A673 (cell line): Measurements from ENCODE around the gene CDH4. TPM values are rescaled to one million over a fixed set of nuclear protein-coding genes. Genes with fewer than 3 reads are reported as not detected.

ENCODE experiments used
- BruUV-seq: library from RNA; stranded (reverse); fragments of 400-500 nt; replicated peaks from 2 replicates; lab custom pipeline; 2021; lab: Mats Ljungman, UMichigan
- CTCF ChIA-PET: fragments of 300-600 bp; sonication (Branson Sonifier 250); formaldehyde crosslinking; loops from one replicate; lab custom pipeline; 2022; ENCODE audit warnings: antibody characterized with exemption; lab: Charles Lee
- POLR2A ChIA-PET: fragments of 300-600 bp; sonication (Branson Sonifier 250); formaldehyde crosslinking; loops from one replicate; lab custom pipeline; 2022; ENCODE audit warnings: antibody characterized with exemption; ENCODE audit not compliant: low non-redundant PET; lab: Charles Lee
- DNase-seq: peaks from one replicate; pipeline ENCODE4 v3.0.0-alpha.2; 2015; ENCODE audit warnings: low spot score
- H3K27ac ChIP-seq: fragments of 200-600 bp; sonication (generic); 2 replicates; pipeline ENCODE4 v1.5.1; 2016; ENCODE audit warnings: mixed run types, low read depth, mild to moderate bottlenecking, mixed read lengths, antibody characterized with exemption, low read length; ENCODE audit not compliant: poor library complexity, severe bottlenecking
- H3K27me3 ChIP-seq: fragments of 200-600 bp; sonication (generic); replicated peaks from 2 replicates; pipeline ENCODE4 v1.6.1; 2017; ENCODE audit warnings: mixed run types, low read depth, mild to moderate bottlenecking, mixed read lengths, antibody characterized with exemption, low read length; ENCODE audit not compliant: insufficient read depth, poor library complexity
- H3K36me3 ChIP-seq: fragments of 200-600 bp; sonication (generic); 2 replicates; pipeline ENCODE4 v1.6.1; 2016; ENCODE audit warnings: mixed run types, mild to moderate bottlenecking, mixed read lengths, antibody characterized with exemption, low read length; ENCODE audit not compliant: insufficient read depth, poor library complexity, severe bottlenecking
- H3K4me1 ChIP-seq: fragments of 200-600 bp; sonication (generic); 2 replicates; pipeline ENCODE4 v1.6.1; 2017; ENCODE audit warnings: mixed run types, mild to moderate bottlenecking, mixed read lengths, antibody characterized with exemption, low read length; ENCODE audit not compliant: insufficient read depth, poor library complexity, severe bottlenecking
- H3K4me3 ChIP-seq: fragments of 200-600 bp; sonication (generic); 2 replicates; pipeline ENCODE4 v1.5.1; 2016; ENCODE audit warnings: low read depth, mixed run types, mild to moderate bottlenecking, mixed read lengths, low read length; ENCODE audit not compliant: poor library complexity, severe bottlenecking
- H3K9me3 ChIP-seq: fragments of 200-600 bp; sonication (generic); 2 replicates; pipeline ENCODE4 v1.6.1; 2016; ENCODE audit warnings: mixed run types, low read depth, mild to moderate bottlenecking, mixed read lengths, antibody characterized with exemption, low read length; ENCODE audit not compliant: poor library complexity, severe bottlenecking
- CTCF ChIP-seq: fragments of 300-800, 200-600 bp; sonication (generic); conservative IDR thresholded peaks from 2 replicates; pipeline ENCODE4 v1.5.1; 2017; ENCODE audit warnings: low read depth, mild to moderate bottlenecking, antibody characterized with exemption, low read length, moderate library complexity, mixed read lengths
- EZH2 ChIP-seq: fragments of 200-600 bp; sonication (generic); IDR thresholded peaks from 2 replicates; pipeline ENCODE4 v1.6.1; 2017; ENCODE audit warnings: borderline replicate concordance, low read depth, mild to moderate bottlenecking, mixed read lengths, antibody characterized with exemption, low read length; ENCODE audit not compliant: poor library complexity, severe bottlenecking
- intact Hi-C: fragments of 100-400 bp; cut with micrococcal nuclease; formaldehyde crosslinking; loops from one replicate; pipeline ENCODE4 v1.10.0; 2022; ENCODE audit not compliant: unreplicated experiment
- total RNA-seq: library from RNA; stranded (reverse); gene quantifications from 2 replicates; pipeline ENCODE4 v1.2.3, GENCODE V29; 2021

Gene CDH4
- total RNA-seq, 1 experiment from 2014 or later: 8.3 TPM

- no peak overlapping the region for H3K4me3 ChIP-seq
- ChIA-PET POLR2A (interaction anchor here (0.8 to 0.9 kb wide), 2 partner anchors 11 to 49 kb away, joined by 3 to 12 read pairs; no protein-coding TSS in a partner anchor), CTCF (interaction anchor here (0.7 kb wide), 1 partner anchor 80 kb away, joined by 3 read pairs; no protein-coding TSS in a partner anchor)
- H3K9me3 ChIP-seq: no peaks in the 10 kb centered on the region
- DNase-seq: peak; percentile 99
- intact Hi-C loops: no loop called here
- no TSS peak for BruUV-seq
- no peaks in the 10 kb centered on the region for H3K36me3 ChIP-seq
- H3K27ac ChIP-seq: peak overlapping the region; percentile 95
- peaks cover 63% of the 10 kb centered on the region for H3K4me1 ChIP-seq
- no peaks in the 10 kb centered on the region for H3K27me3 ChIP-seq
- TF ChIP-seq EZH2 (no peak), CTCF (peak; percentile 42)
Observed at GRCh38 chr20:61436667-61437279, 184.7 kb downstream of the CDH4 start.

GRCh38 chr20:61437280-61438206 lies 185.5 kb downstream of the CDH4 start:
- CTCF ChIA-PET: no interaction called here
- DNase-seq: peak; percentile 82
- H3K27ac ChIP-seq: peak overlapping the region; percentile 95
- peaks cover 63% of the 10 kb centered on the region for H3K4me1 ChIP-seq
- POLR2A ChIA-PET: no interaction called here
- TSS peak; percentile 86 for BruUV-seq
- H3K4me3 ChIP-seq: no peak overlapping the region
- H3K27me3 ChIP-seq: no peaks in the 10 kb centered on the region
- H3K9me3 ChIP-seq: no peaks in the 10 kb centered on the region
- intact Hi-C loops: no loop called here
- TF ChIP-seq CTCF (no peak), EZH2 (no peak)
- no peaks in the 10 kb centered on the region for H3K36me3 ChIP-seq

- Histone ChIP-seq H3K4me3 (no peak overlapping the region), H3K27ac (peak overlapping the region; percentile 95), H3K27me3 (no peaks in the 10 kb centered on the region), H3K9me3 (no peaks in the 10 kb centered on the region), H3K4me1 (peaks cover 62% of the 10 kb centered on the region), H3K36me3 (no peaks in the 10 kb centered on the region)
- intact Hi-C loops: no loop called here
- no peak for TF ChIP-seq EZH2
- TF ChIP-seq CTCF: no peak
- POLR2A ChIA-PET: no interaction called here
- peak; percentile 32 for DNase-seq
- CTCF ChIA-PET: no interaction called here
- no TSS peak for BruUV-seq
Observed at GRCh38 chr20:61438285-61438684, 186.2 kb downstream of the CDH4 start.
